Endothelial cell (in vitro differentiated cells): ENCODE data around the gene CCL27. TPM values are rescaled to one million over a fixed set of nuclear protein-coding genes. Genes with fewer than 3 reads are reported as not detected.

Experiments
- DNase-seq: peaks from one replicate; pipeline ENCODE4 v3.0.0; 2021; ENCODE audit warnings: low spot score
- H3K27ac Mint-ChIP-seq: one replicate; pipeline ENCODE4 v1.8.0; 2021; ENCODE audit warnings: mixed read lengths, inconsistent platforms; ENCODE audit not compliant: unreplicated experiment
- H3K27me3 Mint-ChIP-seq: one replicate; pipeline ENCODE4 v1.8.0; 2021; ENCODE audit warnings: mild to moderate bottlenecking, moderate library complexity, mixed read lengths, inconsistent platforms; ENCODE audit not compliant: unreplicated experiment
- H3K36me3 Mint-ChIP-seq: one replicate; pipeline ENCODE4 v1.8.0; 2021; ENCODE audit warnings: mild to moderate bottlenecking, low read depth, mixed read lengths, inconsistent platforms; ENCODE audit not compliant: unreplicated experiment
- H3K4me1 Mint-ChIP-seq: one replicate; pipeline ENCODE4 v1.8.0; 2021; ENCODE audit warnings: mild to moderate bottlenecking, mixed read lengths, inconsistent platforms; ENCODE audit not compliant: unreplicated experiment
- H3K4me3 Mint-ChIP-seq: one replicate; pipeline ENCODE4 v1.8.0; 2021; ENCODE audit warnings: mild to moderate bottlenecking, mixed read lengths, inconsistent platforms; ENCODE audit not compliant: unreplicated experiment
- H3K9me3 Mint-ChIP-seq: one replicate; pipeline ENCODE4 v1.8.0; 2021; ENCODE audit warnings: mixed read lengths, inconsistent platforms; ENCODE audit not compliant: unreplicated experiment
- total RNA-seq: library from RNA; stranded (reverse); fragmentation: NEBNext Ultra II Directional; extraction: Animal tissue kit (Norgen Biotek cat#: 25700); gene quantifications from one replicate; pipeline ENCODE4 v1.2.1, GENCODE V29; 2021; ENCODE audit not compliant: unreplicated experiment
- TF ChIP-seq, protein P1 (sequence below): fragments of 200-600 bp; sonication (generic); IDR thresholded peaks from one replicate; pipeline ENCODE4 v1.5.0; 2021; ENCODE audit warnings: antibody characterized with exemption; ENCODE audit not compliant: unreplicated experiment

Gene CCL27
- total RNA-seq, 1 donor from 2014 or later, result not detected

DNA sequence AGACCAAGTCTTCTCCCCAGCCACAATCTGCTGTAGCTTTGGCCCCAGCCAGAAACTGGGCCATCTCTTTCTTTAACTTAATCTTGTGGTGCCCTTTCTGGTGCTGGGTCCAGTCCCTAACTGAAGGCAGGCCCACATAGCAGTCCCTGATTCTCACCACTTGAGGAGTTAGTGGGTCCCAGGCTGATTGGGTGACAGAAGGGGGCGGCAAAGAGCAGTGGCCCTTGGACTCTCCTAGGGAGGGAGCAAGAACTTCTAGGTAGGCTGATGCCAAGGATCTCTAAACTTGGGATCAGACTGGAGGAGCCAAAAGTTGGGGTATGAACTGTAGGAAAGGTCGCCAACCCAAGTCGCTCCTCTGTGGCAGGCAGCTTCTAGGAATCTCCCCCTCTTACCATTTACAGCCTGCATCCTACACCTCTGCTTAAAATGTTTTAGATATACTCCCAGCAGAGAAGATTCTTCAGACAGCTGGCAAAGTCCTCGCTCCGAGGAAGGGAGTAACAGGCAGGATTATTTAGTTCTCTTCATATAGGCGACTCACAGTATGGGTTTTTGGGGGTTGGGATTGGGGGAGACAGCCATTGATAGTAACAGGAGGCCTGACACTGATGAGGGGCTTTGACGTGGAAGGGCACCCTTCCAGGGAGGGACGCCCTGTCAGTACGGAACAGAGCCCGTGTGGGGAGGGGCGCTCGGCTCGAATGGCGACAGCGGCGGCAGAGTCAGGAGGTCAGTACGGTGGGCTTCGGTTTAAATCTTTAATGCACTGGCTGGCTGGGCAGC, 2.0 kb upstream of the CCL27 start:
- peak overlapping the region; percentile 55 for H3K27ac Mint-ChIP-seq
- H3K36me3 Mint-ChIP-seq, result peaks cover 23% of the 10 kb centered on the region
- peaks cover 11% of the 10 kb centered on the region for H3K27me3 Mint-ChIP-seq
- H3K4me3 Mint-ChIP-seq, result peak overlapping the region; percentile 92
- peaks cover 4% of the 10 kb centered on the region for H3K9me3 Mint-ChIP-seq
- DNase-seq, result peak; percentile 87
- peaks cover 23% of the 10 kb centered on the region for H3K4me1 Mint-ChIP-seq
- TF ChIP-seq, protein P1, sequence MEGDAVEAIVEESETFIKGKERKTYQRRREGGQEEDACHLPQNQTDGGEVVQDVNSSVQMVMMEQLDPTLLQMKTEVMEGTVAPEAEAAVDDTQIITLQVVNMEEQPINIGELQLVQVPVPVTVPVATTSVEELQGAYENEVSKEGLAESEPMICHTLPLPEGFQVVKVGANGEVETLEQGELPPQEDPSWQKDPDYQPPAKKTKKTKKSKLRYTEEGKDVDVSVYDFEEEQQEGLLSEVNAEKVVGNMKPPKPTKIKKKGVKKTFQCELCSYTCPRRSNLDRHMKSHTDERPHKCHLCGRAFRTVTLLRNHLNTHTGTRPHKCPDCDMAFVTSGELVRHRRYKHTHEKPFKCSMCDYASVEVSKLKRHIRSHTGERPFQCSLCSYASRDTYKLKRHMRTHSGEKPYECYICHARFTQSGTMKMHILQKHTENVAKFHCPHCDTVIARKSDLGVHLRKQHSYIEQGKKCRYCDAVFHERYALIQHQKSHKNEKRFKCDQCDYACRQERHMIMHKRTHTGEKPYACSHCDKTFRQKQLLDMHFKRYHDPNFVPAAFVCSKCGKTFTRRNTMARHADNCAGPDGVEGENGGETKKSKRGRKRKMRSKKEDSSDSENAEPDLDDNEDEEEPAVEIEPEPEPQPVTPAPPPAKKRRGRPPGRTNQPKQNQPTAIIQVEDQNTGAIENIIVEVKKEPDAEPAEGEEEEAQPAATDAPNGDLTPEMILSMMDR, result peak; percentile 58

DNA sequence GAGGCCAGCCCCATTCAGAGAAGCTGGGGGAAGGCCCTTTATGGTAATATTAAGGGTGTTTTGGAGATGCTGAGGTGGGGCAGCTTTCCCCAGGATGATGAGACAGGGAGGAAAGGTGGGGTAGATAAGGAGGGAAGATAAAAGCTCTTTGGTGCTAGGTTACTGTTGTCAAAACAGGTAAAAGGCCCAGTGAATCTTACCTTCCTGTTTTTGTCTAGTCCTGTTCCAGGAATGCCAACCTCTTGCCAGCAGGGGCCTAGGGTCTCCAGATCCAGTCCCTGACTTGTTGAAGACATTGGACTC, 797 bp upstream of the CCL27 start:
- H3K9me3 Mint-ChIP-seq, result no peaks in the 10 kb centered on the region
- H3K27me3 Mint-ChIP-seq, result peaks cover 15% of the 10 kb centered on the region
- H3K27ac Mint-ChIP-seq, result no peak overlapping the region
- peaks cover 14% of the 10 kb centered on the region for H3K36me3 Mint-ChIP-seq
- DNase-seq, result no peak
- H3K4me1 Mint-ChIP-seq, result peaks cover 23% of the 10 kb centered on the region
- no peak overlapping the region for H3K4me3 Mint-ChIP-seq
- TF ChIP-seq, protein P1, result no peak

DNA sequence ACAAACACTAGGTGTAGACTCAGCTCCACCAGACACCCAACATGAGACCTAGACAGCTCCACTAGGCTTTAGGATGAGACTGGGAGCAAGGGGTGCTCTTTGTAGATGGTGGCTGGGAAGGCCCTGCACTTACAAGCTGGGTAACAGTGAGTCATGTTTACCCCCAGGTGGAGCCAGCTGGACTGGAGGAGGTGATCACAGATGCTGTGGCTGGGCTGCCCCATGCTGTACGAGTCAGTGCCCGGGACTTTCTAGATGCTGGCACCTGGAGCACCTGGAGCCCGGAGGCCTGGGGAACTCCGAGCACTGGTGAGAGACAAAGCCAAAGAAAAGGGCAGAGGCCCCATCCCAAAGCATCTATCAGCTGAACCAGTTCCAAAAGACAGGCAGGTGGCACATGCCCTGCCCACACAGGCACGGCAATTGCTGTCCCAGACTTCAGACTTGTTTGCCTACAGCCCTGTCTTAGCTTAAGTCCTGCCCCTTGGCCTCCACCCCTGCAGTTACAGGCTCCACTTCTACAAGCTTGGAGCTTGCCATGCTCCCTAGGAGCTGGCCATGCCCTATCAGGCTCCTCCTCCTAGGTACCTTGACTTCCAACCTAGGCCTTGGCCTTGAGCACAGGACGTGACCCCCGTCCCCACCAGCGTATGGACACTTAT, 2.7 kb downstream of the CCL27 start:
- peaks cover 20% of the 10 kb centered on the region for H3K4me1 Mint-ChIP-seq

DNA sequence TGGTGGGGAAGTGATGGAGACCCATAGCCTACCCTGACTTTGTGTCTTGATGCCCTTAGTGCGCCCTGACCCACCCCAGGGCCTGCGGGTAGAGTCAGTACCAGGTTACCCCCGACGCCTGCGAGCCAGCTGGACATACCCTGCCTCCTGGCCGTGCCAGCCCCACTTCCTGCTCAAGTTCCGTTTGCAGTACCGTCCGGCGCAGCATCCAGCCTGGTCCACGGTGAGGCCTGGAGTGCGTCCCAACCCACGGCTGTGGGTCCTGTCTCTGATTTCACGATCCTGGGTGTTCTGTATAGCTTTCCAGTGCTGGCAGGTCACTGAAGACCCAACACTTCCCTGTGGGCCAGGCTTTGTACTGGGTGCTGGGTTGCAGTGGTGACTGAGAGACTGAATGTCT, 4.0 kb downstream of the CCL27 start:
- no peak overlapping the region for H3K27ac Mint-ChIP-seq

More for the DNA sequence above, 2.7 kb downstream of the CCL27 start:
- no peak overlapping the region for H3K4me3 Mint-ChIP-seq
- TF ChIP-seq, protein P1, result no peak
- peaks cover 14% of the 10 kb centered on the region for H3K36me3 Mint-ChIP-seq
- no peak for DNase-seq
- no peaks in the 10 kb centered on the region for H3K9me3 Mint-ChIP-seq
- no peak overlapping the region for H3K27ac Mint-ChIP-seq
- peaks cover 20% of the 10 kb centered on the region for H3K27me3 Mint-ChIP-seq

More for the DNA sequence above, 4.0 kb downstream of the CCL27 start:
- Mint-ChIP-seq H3K27me3 (peaks cover 17% of the 10 kb centered on the region), H3K36me3 (peaks cover 14% of the 10 kb centered on the region), H3K9me3 (no peaks in the 10 kb centered on the region), H3K4me1 (peaks cover 13% of the 10 kb centered on the region), H3K4me3 (no peak overlapping the region)
- TF ChIP-seq, protein P1, result no peak
- DNase-seq, result no peak
